ENCODE data around the gene STXBP6. TPM values are rescaled to one million over a fixed set of nuclear protein-coding genes. Genes with fewer than 3 reads are reported as not detected.

STXBP6 gene
- total and polyA plus RNA-seq, 2 of the 13 experiments (the other 11 are each of a cell fraction or from before 2014, with no cell fraction given): 35.3 to 42.8 TPM

DNA sequence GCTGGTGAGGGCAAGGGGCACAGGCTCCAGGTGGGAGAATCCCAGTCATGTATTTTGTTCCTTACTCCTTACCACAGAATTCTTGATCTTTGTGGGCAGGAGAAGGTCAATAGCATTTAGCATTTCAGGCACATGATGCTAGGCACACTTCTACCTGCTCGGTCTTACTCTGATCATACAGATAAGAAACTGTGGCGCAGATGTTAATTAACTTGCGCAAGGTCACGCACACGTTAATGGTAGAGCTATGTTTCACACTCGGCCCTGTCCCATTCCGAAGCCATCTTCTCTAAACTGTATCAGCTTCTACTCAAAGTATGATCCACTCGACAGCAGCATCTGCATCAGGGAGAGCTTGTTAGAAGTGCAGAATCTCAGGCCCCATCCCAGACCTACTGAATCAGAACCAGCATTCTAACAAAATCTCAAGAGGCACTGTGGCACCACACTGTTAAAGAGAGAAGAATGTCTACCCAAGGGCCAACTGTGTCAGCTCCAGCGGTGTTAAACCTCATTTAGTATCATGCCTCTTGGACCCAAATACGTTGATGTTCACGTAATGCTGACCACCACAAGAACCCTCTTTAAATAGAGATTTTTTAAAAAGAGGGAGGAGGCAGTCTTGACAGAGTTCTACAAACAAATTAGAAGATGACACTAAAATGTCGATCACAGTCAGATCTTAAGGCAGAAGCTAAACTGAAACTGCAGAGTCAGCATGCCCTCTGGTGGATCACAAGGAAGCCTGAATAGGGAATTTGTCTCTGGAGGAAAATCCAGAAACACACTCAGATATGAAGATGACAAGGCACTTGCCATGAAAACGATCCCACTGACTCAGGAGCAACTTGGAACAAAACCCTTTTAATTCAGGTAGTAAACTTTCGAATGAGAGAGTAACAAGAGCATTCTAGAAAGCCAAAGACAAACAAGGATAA is 7.3 kb downstream of the STXBP6 start (continued):
- TF ChIP-seq, protein P1, sequence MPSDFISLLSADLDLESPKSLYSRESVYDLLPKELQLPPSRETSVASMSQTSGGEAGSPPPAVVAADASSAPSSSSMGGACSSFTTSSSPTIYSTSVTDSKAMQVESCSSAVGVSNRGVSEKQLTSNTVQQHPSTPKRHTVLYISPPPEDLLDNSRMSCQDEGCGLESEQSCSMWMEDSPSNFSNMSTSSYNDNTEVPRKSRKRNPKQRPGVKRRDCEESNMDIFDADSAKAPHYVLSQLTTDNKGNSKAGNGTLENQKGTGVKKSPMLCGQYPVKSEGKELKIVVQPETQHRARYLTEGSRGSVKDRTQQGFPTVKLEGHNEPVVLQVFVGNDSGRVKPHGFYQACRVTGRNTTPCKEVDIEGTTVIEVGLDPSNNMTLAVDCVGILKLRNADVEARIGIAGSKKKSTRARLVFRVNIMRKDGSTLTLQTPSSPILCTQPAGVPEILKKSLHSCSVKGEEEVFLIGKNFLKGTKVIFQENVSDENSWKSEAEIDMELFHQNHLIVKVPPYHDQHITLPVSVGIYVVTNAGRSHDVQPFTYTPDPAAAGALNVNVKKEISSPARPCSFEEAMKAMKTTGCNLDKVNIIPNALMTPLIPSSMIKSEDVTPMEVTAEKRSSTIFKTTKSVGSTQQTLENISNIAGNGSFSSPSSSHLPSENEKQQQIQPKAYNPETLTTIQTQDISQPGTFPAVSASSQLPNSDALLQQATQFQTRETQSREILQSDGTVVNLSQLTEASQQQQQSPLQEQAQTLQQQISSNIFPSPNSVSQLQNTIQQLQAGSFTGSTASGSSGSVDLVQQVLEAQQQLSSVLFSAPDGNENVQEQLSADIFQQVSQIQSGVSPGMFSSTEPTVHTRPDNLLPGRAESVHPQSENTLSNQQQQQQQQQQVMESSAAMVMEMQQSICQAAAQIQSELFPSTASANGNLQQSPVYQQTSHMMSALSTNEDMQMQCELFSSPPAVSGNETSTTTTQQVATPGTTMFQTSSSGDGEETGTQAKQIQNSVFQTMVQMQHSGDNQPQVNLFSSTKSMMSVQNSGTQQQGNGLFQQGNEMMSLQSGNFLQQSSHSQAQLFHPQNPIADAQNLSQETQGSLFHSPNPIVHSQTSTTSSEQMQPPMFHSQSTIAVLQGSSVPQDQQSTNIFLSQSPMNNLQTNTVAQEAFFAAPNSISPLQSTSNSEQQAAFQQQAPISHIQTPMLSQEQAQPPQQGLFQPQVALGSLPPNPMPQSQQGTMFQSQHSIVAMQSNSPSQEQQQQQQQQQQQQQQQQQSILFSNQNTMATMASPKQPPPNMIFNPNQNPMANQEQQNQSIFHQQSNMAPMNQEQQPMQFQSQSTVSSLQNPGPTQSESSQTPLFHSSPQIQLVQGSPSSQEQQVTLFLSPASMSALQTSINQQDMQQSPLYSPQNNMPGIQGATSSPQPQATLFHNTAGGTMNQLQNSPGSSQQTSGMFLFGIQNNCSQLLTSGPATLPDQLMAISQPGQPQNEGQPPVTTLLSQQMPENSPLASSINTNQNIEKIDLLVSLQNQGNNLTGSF (CRISPR knock-in tag; IDR thresholded peaks at IDR 0.05): 0 out of 2 replicates have a peak, but pooled peaks have one; percentile 17
- TF ChIP-seq ISL2 (CRISPR knock-in tag; IDR thresholded peaks at IDR 0.05) (no peak), KDM2A (CRISPR knock-in tag; IDR thresholded peaks at IDR 0.05; ENCODE audit: borderline replicate concordance, low read depth) (no peak), KDM4B (CRISPR knock-in tag; IDR thresholded peaks at IDR 0.05) (no peak; the same call in 1 of the 2 replicates), FOXC1 (CRISPR knock-in tag; IDR thresholded peaks at IDR 0.05; ENCODE audit: borderline replicate concordance) (no peak), HOXA7 (CRISPR knock-in tag; IDR thresholded peaks at IDR 0.05) (no peak), ZKSCAN5 (CRISPR knock-in tag; IDR thresholded peaks at IDR 0.05) (no peak), MED1 (CRISPR knock-in tag; IDR thresholded peaks at IDR 0.05) (no peak), TAF15 (IDR thresholded peaks at IDR 0.05; ENCODE audit: low read depth, low read length, poor library complexity, severe bottlenecking) (no peak)
- TF ChIP-seq, protein P2, sequence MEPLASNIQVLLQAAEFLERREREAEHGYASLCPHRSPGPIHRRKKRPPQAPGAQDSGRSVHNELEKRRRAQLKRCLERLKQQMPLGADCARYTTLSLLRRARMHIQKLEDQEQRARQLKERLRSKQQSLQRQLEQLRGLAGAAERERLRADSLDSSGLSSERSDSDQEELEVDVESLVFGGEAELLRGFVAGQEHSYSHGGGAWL (CRISPR knock-in tag; IDR thresholded peaks at IDR 0.05): peak; percentile 23; the same call in 1 of the 2 replicates
- TF ChIP-seq, protein P3, sequence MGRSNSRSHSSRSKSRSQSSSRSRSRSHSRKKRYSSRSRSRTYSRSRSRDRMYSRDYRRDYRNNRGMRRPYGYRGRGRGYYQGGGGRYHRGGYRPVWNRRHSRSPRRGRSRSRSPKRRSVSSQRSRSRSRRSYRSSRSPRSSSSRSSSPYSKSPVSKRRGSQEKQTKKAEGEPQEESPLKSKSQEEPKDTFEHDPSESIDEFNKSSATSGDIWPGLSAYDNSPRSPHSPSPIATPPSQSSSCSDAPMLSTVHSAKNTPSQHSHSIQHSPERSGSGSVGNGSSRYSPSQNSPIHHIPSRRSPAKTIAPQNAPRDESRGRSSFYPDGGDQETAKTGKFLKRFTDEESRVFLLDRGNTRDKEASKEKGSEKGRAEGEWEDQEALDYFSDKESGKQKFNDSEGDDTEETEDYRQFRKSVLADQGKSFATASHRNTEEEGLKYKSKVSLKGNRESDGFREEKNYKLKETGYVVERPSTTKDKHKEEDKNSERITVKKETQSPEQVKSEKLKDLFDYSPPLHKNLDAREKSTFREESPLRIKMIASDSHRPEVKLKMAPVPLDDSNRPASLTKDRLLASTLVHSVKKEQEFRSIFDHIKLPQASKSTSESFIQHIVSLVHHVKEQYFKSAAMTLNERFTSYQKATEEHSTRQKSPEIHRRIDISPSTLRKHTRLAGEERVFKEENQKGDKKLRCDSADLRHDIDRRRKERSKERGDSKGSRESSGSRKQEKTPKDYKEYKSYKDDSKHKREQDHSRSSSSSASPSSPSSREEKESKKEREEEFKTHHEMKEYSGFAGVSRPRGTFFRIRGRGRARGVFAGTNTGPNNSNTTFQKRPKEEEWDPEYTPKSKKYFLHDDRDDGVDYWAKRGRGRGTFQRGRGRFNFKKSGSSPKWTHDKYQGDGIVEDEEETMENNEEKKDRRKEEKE (IDR thresholded peaks at IDR 0.05): no peak
- TF ChIP-seq, protein P4, sequence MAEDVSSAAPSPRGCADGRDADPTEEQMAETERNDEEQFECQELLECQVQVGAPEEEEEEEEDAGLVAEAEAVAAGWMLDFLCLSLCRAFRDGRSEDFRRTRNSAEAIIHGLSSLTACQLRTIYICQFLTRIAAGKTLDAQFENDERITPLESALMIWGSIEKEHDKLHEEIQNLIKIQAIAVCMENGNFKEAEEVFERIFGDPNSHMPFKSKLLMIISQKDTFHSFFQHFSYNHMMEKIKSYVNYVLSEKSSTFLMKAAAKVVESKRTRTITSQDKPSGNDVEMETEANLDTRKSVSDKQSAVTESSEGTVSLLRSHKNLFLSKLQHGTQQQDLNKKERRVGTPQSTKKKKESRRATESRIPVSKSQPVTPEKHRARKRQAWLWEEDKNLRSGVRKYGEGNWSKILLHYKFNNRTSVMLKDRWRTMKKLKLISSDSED (CRISPR knock-in tag; IDR thresholded peaks at IDR 0.05): no peak
- TF ChIP-seq, protein P5, sequence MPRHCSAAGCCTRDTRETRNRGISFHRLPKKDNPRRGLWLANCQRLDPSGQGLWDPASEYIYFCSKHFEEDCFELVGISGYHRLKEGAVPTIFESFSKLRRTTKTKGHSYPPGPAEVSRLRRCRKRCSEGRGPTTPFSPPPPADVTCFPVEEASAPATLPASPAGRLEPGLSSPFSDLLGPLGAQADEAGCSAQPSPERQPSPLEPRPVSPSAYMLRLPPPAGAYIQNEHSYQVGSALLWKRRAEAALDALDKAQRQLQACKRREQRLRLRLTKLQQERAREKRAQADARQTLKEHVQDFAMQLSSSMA (CRISPR knock-in tag; IDR thresholded peaks at IDR 0.05): 0 out of 2 replicates have a peak, but pooled peaks have one; percentile 58
- TF ChIP-seq, protein P6, sequence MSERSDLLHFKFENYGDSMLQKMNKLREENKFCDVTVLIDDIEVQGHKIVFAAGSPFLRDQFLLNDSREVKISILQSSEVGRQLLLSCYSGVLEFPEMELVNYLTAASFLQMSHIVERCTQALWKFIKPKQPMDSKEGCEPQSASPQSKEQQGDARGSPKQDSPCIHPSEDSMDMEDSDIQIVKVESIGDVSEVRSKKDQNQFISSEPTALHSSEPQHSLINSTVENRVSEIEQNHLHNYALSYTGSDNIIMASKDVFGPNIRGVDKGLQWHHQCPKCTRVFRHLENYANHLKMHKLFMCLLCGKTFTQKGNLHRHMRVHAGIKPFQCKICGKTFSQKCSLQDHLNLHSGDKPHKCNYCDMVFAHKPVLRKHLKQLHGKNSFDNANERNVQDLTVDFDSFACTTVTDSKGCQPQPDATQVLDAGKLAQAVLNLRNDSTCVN (CRISPR knock-in tag; IDR thresholded peaks at IDR 0.05; ENCODE audit: borderline replicate concordance): peak; percentile 89

Data from HepG2 (cell line).